ENCODE measurements around the gene ZNF454. TPM values are rescaled to one million over a fixed set of nuclear protein-coding genes. Genes with fewer than 3 reads are reported as not detected.

The ZNF454 gene
- polyA plus RNA-seq (2011; rRNA removed) (0.15 and 0.21 TPM in 2 replicates), polyA minus RNA-seq (2011; rRNA and poly(A)+ RNA removed) (0.09 and 0.51 TPM in 2 replicates)

GRCh38 chr5:178940569-178941360 lies at the start of gene ZNF454:
ZNF454 (plus strand) TSS chr5:178941198; CDS start chr5:178942792, 1,594 bp downstream.
- Histone ChIP-seq H3K27me3 (ENCODE audit: control insufficient read depth, insufficient read depth, low read length) (no peaks in the 10 kb centered on the region), H3K4me3 (ENCODE audit: low read depth, low read length) (peak within 1 kb of the TSS; percentile 53), H3K36me3 (ENCODE audit: control insufficient read depth, insufficient read depth, low read length) (no peaks in the 10 kb centered on the region)
- ChIA-PET POLR2A (no interaction called here), CTCF (no interaction called here)
- peak; percentile 44 for DNase-seq (ENCODE audit: low read depth)
- TF ChIP-seq CTCF (IDR thresholded peaks at IDR 0.05; ENCODE audit: insufficient read depth, low read depth, low read length): no peak

- Histone ChIP-seq H3K4me3 (ENCODE audit: low read depth, low read length) (peak within 1 kb of the TSS; percentile 72), H3K36me3 (ENCODE audit: control insufficient read depth, insufficient read depth, low read length) (no peaks in the 10 kb centered on the region), H3K27me3 (ENCODE audit: control insufficient read depth, insufficient read depth, low read length) (no peaks in the 10 kb centered on the region)
- TF ChIP-seq CTCF (IDR thresholded peaks at IDR 0.05; ENCODE audit: insufficient read depth, low read depth, low read length): no peak
- DNase-seq (ENCODE audit: low read depth): no peak
- ChIA-PET CTCF (no interaction called here), POLR2A (interaction anchor here (0.5 kb wide), 1 partner anchor 205 kb away, joined by 4 read pairs; no protein-coding TSS in a partner anchor)
Measured at GRCh38 chr5:178895615-178896571, 45.1 kb upstream of the ZNF454 start, which contains the start of gene ZFP2. ZFP2 (plus strand) TSS chr5:178895913; CDS start chr5:178931314, 35,401 bp downstream.

GRCh38 chr5:178899289-178899688 lies 41.7 kb upstream of the ZNF454 start:
- ChIA-PET POLR2A (no interaction called here), CTCF (interaction anchor here (0.5 kb wide), 1 partner anchor 156 kb away, joined by 3 read pairs; no protein-coding TSS in a partner anchor)
- no peaks in the 10 kb centered on the region for H3K27me3 ChIP-seq (ENCODE audit: control insufficient read depth, insufficient read depth, low read length)
- no peak for TF ChIP-seq CTCF (IDR thresholded peaks at IDR 0.05; ENCODE audit: insufficient read depth, low read depth, low read length)
- no peak overlapping the region for H3K4me3 ChIP-seq (ENCODE audit: low read depth, low read length)
- no peak for DNase-seq (ENCODE audit: low read depth)
- H3K36me3 ChIP-seq (ENCODE audit: control insufficient read depth, insufficient read depth, low read length): no peaks in the 10 kb centered on the region

GRCh38 chr5:178902849-178903248 lies 38.1 kb upstream of the ZNF454 start:
- no peak for DNase-seq (ENCODE audit: low read depth)
- CTCF ChIA-PET: interaction anchor here (0.7 kb wide), 1 partner anchor 88 kb away, joined by 3 read pairs; no protein-coding TSS in a partner anchor
- Histone ChIP-seq H3K4me3 (ENCODE audit: low read depth, low read length) (no peak overlapping the region), H3K36me3 (ENCODE audit: control insufficient read depth, insufficient read depth, low read length) (no peaks in the 10 kb centered on the region), H3K27me3 (ENCODE audit: control insufficient read depth, insufficient read depth, low read length) (no peaks in the 10 kb centered on the region)
- no peak for TF ChIP-seq CTCF (IDR thresholded peaks at IDR 0.05; ENCODE audit: insufficient read depth, low read depth, low read length)
- POLR2A ChIA-PET: no interaction called here

All from BJ (cell line).